Measurements from ENCODE around the gene CHST8. TPM values are rescaled to one million over a fixed set of nuclear protein-coding genes. Genes with fewer than 3 reads are reported as not detected.

CHST8 gene
- total RNA-seq, 6 experiments from 2014 or later: not detected

- no peak overlapping the region for H3K27ac Mint-ChIP-seq
- H3K36me3 Mint-ChIP-seq (ENCODE audit: low read depth): no peaks in the 10 kb centered on the region
- TF ChIP-seq CTCF (IDR thresholded peaks at IDR 0.05): no peak
- H3K4me1 Mint-ChIP-seq (ENCODE audit: low read depth): no peaks in the 10 kb centered on the region
- no peak for DNase-seq
- no peak overlapping the region for H3K4me3 Mint-ChIP-seq
- peaks cover 19% of the 10 kb centered on the region for H3K27me3 Mint-ChIP-seq (ENCODE audit: insufficient read depth)
- H3K9me3 Mint-ChIP-seq: no peaks in the 10 kb centered on the region
Measured at GRCh38 chr19:33618884-33619283, 2.9 kb upstream of the CHST8 start.

- H3K4me1 Mint-ChIP-seq (ENCODE audit: low read depth): no peaks in the 10 kb centered on the region
- no peak overlapping the region for H3K27ac Mint-ChIP-seq
- H3K9me3 Mint-ChIP-seq: no peaks in the 10 kb centered on the region
- H3K36me3 Mint-ChIP-seq (ENCODE audit: low read depth): no peaks in the 10 kb centered on the region
- no peak for DNase-seq
- TF ChIP-seq CTCF (IDR thresholded peaks at IDR 0.05): no peak
- no peak overlapping the region for H3K4me3 Mint-ChIP-seq
- peaks cover 22% of the 10 kb centered on the region for H3K27me3 Mint-ChIP-seq (ENCODE audit: insufficient read depth)
Measured at GRCh38 chr19:33620611-33621010, 1.1 kb upstream of the CHST8 start.

- no peak overlapping the region for H3K4me3 Mint-ChIP-seq
- H3K36me3 Mint-ChIP-seq (ENCODE audit: low read depth): no peaks in the 10 kb centered on the region
- peaks cover 22% of the 10 kb centered on the region for H3K27me3 Mint-ChIP-seq (ENCODE audit: insufficient read depth)
- H3K4me1 Mint-ChIP-seq (ENCODE audit: low read depth): no peaks in the 10 kb centered on the region
- TF ChIP-seq CTCF (IDR thresholded peaks at IDR 0.05): no peak
- H3K27ac Mint-ChIP-seq: no peak overlapping the region
- no peaks in the 10 kb centered on the region for H3K9me3 Mint-ChIP-seq
- DNase-seq: no peak
Measured at GRCh38 chr19:33621065-33621785, 528 bp upstream of the CHST8 start.

GRCh38 chr19:33622505-33622808, 704 bp downstream of the CHST8 start:
- no peak for DNase-seq
- Mint-ChIP-seq H3K36me3 (ENCODE audit: low read depth) (no peaks in the 10 kb centered on the region), H3K27me3 (ENCODE audit: insufficient read depth) (peaks cover 26% of the 10 kb centered on the region), H3K4me3 (no peak overlapping the region), H3K9me3 (no peaks in the 10 kb centered on the region), H3K27ac (no peak overlapping the region), H3K4me1 (ENCODE audit: low read depth) (no peaks in the 10 kb centered on the region)
- TF ChIP-seq CTCF (IDR thresholded peaks at IDR 0.05): no peak

- no peak for TF ChIP-seq CTCF (IDR thresholded peaks at IDR 0.05)
- H3K4me3 Mint-ChIP-seq: no peak overlapping the region
- no peaks in the 10 kb centered on the region for H3K4me1 Mint-ChIP-seq (ENCODE audit: low read depth)
- H3K9me3 Mint-ChIP-seq: no peaks in the 10 kb centered on the region
- DNase-seq: no peak
- H3K36me3 Mint-ChIP-seq (ENCODE audit: low read depth): no peaks in the 10 kb centered on the region
- peaks cover 29% of the 10 kb centered on the region for H3K27me3 Mint-ChIP-seq (ENCODE audit: insufficient read depth)
- H3K27ac Mint-ChIP-seq: no peak overlapping the region
Measured at GRCh38 chr19:33622809-33623511, 1.2 kb downstream of the CHST8 start.
